ENCODE data around the gene MAPKAP1.
"Not testable (repeated sequence)": the region's sequence is repeated elsewhere in the genome, so short reads cannot be mapped to it uniquely, and the experiment has no call there.

MAPKAP1 gene

GRCh38 chr9:125570246-125570645 is 136.8 kb downstream of the MAPKAP1 start:
- H3K27me3 ChIP-seq (ENCODE audit: insufficient read depth, low read length, poor library complexity), result no peaks in the 10 kb centered on the region
- no peaks in the 10 kb centered on the region for H3K79me2 ChIP-seq (ENCODE audit: insufficient read depth, low read length)
- no peak overlapping the region for H3K4me3 ChIP-seq (ENCODE audit: low read depth in 1 of 2, low read length in 2 of 2)
- no peaks in the 10 kb centered on the region for H3K4me1 ChIP-seq (ENCODE audit: insufficient read depth, low read length)
- DNase-seq, result no peak
- ATAC-seq (ENCODE audit: insufficient read depth, low read depth), result no peak
- no peaks in the 10 kb centered on the region for H4K20me1 ChIP-seq (ENCODE audit: insufficient read depth, low read length)
- H3K36me3 ChIP-seq (ENCODE audit: insufficient read depth, low read length), result peaks cover 18% of the 10 kb centered on the region
- H3K27ac ChIP-seq (ENCODE audit: low read length), result no peak overlapping the region
- H3K9me3 ChIP-seq (ENCODE audit: insufficient read depth, low read length, severe bottlenecking), result peaks cover 21% of the 10 kb centered on the region
- H3K4me2 ChIP-seq (ENCODE audit: insufficient read depth, low read length), result no peak overlapping the region
- TF ChIP-seq CTCF (IDR thresholded peaks at IDR 0.05; ENCODE audit: borderline replicate concordance, extremely low read depth, low read length, poor library complexity, severe bottlenecking) (no peak), EZH2 (IDR thresholded peaks at IDR 0.05; ENCODE audit: borderline replicate concordance, low read depth, low read length, severe bottlenecking) (no peak)
- H3K9ac ChIP-seq (ENCODE audit: low read depth, low read length), result no peak overlapping the region
- no peak overlapping the region for H2AFZ ChIP-seq (ENCODE audit: low read depth, low read length)

GRCh38 chr9:125568621-125569020 is 138.4 kb downstream of the MAPKAP1 start:
- H3K9me3 ChIP-seq (ENCODE audit: insufficient read depth, low read length, severe bottlenecking), result peaks cover 14% of the 10 kb centered on the region
- no peak for ATAC-seq (ENCODE audit: insufficient read depth, low read depth)
- H3K9ac ChIP-seq (ENCODE audit: low read depth, low read length), result no peak overlapping the region
- no peak for DNase-seq
- H3K4me1 ChIP-seq (ENCODE audit: insufficient read depth, low read length), result no peaks in the 10 kb centered on the region
- H2AFZ ChIP-seq (ENCODE audit: low read depth, low read length), result no peak overlapping the region
- peaks cover 13% of the 10 kb centered on the region; the same call in 1 of the 2 replicates for H3K36me3 ChIP-seq (ENCODE audit: insufficient read depth, low read length)
- H3K79me2 ChIP-seq (ENCODE audit: insufficient read depth, low read length), result no peaks in the 10 kb centered on the region
- H4K20me1 ChIP-seq (ENCODE audit: insufficient read depth, low read length), result no peaks in the 10 kb centered on the region
- no peaks in the 10 kb centered on the region for H3K27me3 ChIP-seq (ENCODE audit: insufficient read depth, low read length, poor library complexity)
- H3K27ac ChIP-seq (ENCODE audit: low read length), result no peak overlapping the region
- H3K4me2 ChIP-seq (ENCODE audit: insufficient read depth, low read length), result no peak overlapping the region
- H3K4me3 ChIP-seq (ENCODE audit: low read depth in 1 of 2, low read length in 2 of 2), result no peak overlapping the region
- TF ChIP-seq EZH2 (IDR thresholded peaks at IDR 0.05; ENCODE audit: borderline replicate concordance, low read depth, low read length, severe bottlenecking) (no peak), CTCF (IDR thresholded peaks at IDR 0.05; ENCODE audit: borderline replicate concordance, extremely low read depth, low read length, poor library complexity, severe bottlenecking) (no peak)

- not testable (repeated sequence) for H3K4me3 ChIP-seq (ENCODE audit: low read depth in 1 of 2, low read length in 2 of 2); H3K4me2 ChIP-seq (ENCODE audit: insufficient read depth, low read length); H3K36me3 ChIP-seq (ENCODE audit: insufficient read depth, low read length); ATAC-seq (ENCODE audit: insufficient read depth, low read depth); H3K79me2 ChIP-seq (ENCODE audit: insufficient read depth, low read length); H4K20me1 ChIP-seq (ENCODE audit: insufficient read depth, low read length); H3K9me3 ChIP-seq (ENCODE audit: insufficient read depth, low read length, severe bottlenecking); H3K27me3 ChIP-seq (ENCODE audit: insufficient read depth, low read length, poor library complexity); H2AFZ ChIP-seq (ENCODE audit: low read depth, low read length); H3K27ac ChIP-seq (ENCODE audit: low read length); H3K9ac ChIP-seq (ENCODE audit: low read depth, low read length); DNase-seq; H3K4me1 ChIP-seq (ENCODE audit: insufficient read depth, low read length)
Measured at GRCh38 chr9:125566051-125566450, 141.0 kb downstream of the MAPKAP1 start.

GRCh38 chr9:125565126-125565525 is 141.9 kb downstream of the MAPKAP1 start:
- TF ChIP-seq CTCF (IDR thresholded peaks at IDR 0.05; ENCODE audit: borderline replicate concordance, extremely low read depth, low read length, poor library complexity, severe bottlenecking) (no peak), EZH2 (IDR thresholded peaks at IDR 0.05; ENCODE audit: borderline replicate concordance, low read depth, low read length, severe bottlenecking) (no peak)
- no peaks in the 10 kb centered on the region for H4K20me1 ChIP-seq (ENCODE audit: insufficient read depth, low read length)
- no peaks in the 10 kb centered on the region for H3K79me2 ChIP-seq (ENCODE audit: insufficient read depth, low read length)
- H3K27ac ChIP-seq (ENCODE audit: low read length), result no peak overlapping the region
- H3K36me3 ChIP-seq (ENCODE audit: insufficient read depth, low read length), result peaks cover 2% of the 10 kb centered on the region; the same call in 1 of the 2 replicates
- no peaks in the 10 kb centered on the region for H3K4me1 ChIP-seq (ENCODE audit: insufficient read depth, low read length)
- DNase-seq, result no peak
- no peak overlapping the region for H3K4me3 ChIP-seq (ENCODE audit: low read depth in 1 of 2, low read length in 2 of 2)
- H3K9me3 ChIP-seq (ENCODE audit: insufficient read depth, low read length, severe bottlenecking), result peaks cover 1% of the 10 kb centered on the region
- ATAC-seq (ENCODE audit: insufficient read depth, low read depth), result no peak
- no peak overlapping the region for H3K4me2 ChIP-seq (ENCODE audit: insufficient read depth, low read length)
- H3K27me3 ChIP-seq (ENCODE audit: insufficient read depth, low read length, poor library complexity), result no peaks in the 10 kb centered on the region
- H3K9ac ChIP-seq (ENCODE audit: low read depth, low read length), result no peak overlapping the region
- no peak overlapping the region for H2AFZ ChIP-seq (ENCODE audit: low read depth, low read length)

All from DND-41 (cell line).